HG02759 (cell line): ENCODE results near the gene PIEZO1.

Source experiments
- ATAC-seq: cut with Tn5 transposase; IDR thresholded peaks from one replicate; pipeline ENCODE4 v1.9.1; 2021; ENCODE audit warnings: mild to moderate bottlenecking, moderate library complexity; ENCODE audit not compliant: unreplicated experiment

Gene PIEZO1

GRCh38 chr16:88754109-88754911 is 30.7 kb downstream of the PIEZO1 start:
- no peak for ATAC-seq

- ATAC-seq, result no peak
These were observed 31.4 kb downstream of the PIEZO1 start for GRCh38 chr16:88753602-88754001.

- no peak for ATAC-seq
These were observed 31.8 kb downstream of the PIEZO1 start for GRCh38 chr16:88753191-88753590.

- no peak for ATAC-seq
These were observed 32.5 kb downstream of the PIEZO1 start for GRCh38 chr16:88752386-88753002.

- no peak for ATAC-seq
These were observed 34.2 kb downstream of the PIEZO1 start for GRCh38 chr16:88750854-88751253.

- ATAC-seq, result no peak
These were observed 35.7 kb downstream of the PIEZO1 start for GRCh38 chr16:88749358-88749757.

GRCh38 chr16:88748364-88748763 is 36.7 kb downstream of the PIEZO1 start:
- no peak for ATAC-seq

- ATAC-seq, result no peak
These were observed 37.3 kb downstream of the PIEZO1 start for GRCh38 chr16:88747588-88748301.

GRCh38 chr16:88746506-88746905 is 38.5 kb downstream of the PIEZO1 start:
- no peak for ATAC-seq

- no peak for ATAC-seq
These were observed 40.2 kb downstream of the PIEZO1 start for GRCh38 chr16:88744577-88745521.

- no peak for ATAC-seq
These were observed 41.1 kb downstream of the PIEZO1 start for GRCh38 chr16:88743693-88744576.

- ATAC-seq, result no peak
These were observed 42.0 kb downstream of the PIEZO1 start for GRCh38 chr16:88742896-88743605.

- ATAC-seq, result no peak
These were observed 43.7 kb downstream of the PIEZO1 start for GRCh38 chr16:88741368-88741767.

GRCh38 chr16:88740727-88741055 is 44.3 kb downstream of the PIEZO1 start:
- no peak for ATAC-seq

- ATAC-seq, result no peak
These were observed 44.9 kb downstream of the PIEZO1 start for GRCh38 chr16:88739977-88740726.

GRCh38 chr16:88739139-88739976 is 45.7 kb downstream of the PIEZO1 start:
- no peak for ATAC-seq

- ATAC-seq, result no peak
These were observed 46.6 kb downstream of the PIEZO1 start for GRCh38 chr16:88738151-88739084.
